ENCODE data around the gene TENM3.
A peak's percentile ranks its signal among the peaks of the same experiment; 100 is the strongest.

TENM3 gene

GRCh38 chr4:182776376-182777105 is 533.3 kb downstream of the TENM3 start:
- no peak for DNase-seq (ENCODE audit: low read depth)

- DNase-seq (ENCODE audit: low read depth), result no peak
Observed at GRCh38 chr4:182778222-182778982, 535.2 kb downstream of the TENM3 start.

GRCh38 chr4:182786991-182787390 is 543.8 kb downstream of the TENM3 start:
- DNase-seq (ENCODE audit: low read depth), result no peak

- no peak for DNase-seq (ENCODE audit: low read depth)
Observed at GRCh38 chr4:182788201-182788600, 545.0 kb downstream of the TENM3 start.

GRCh38 chr4:182789529-182789928 is 546.3 kb downstream of the TENM3 start:
- no peak for DNase-seq (ENCODE audit: low read depth)

GRCh38 chr4:182795446-182796238 is 552.4 kb downstream of the TENM3 start:
- DNase-seq (ENCODE audit: low read depth), result no peak

- DNase-seq (ENCODE audit: low read depth), result no peak
Observed at GRCh38 chr4:182799515-182800215, 556.5 kb downstream of the TENM3 start.

GRCh38 chr4:182800216-182800515 is 557.0 kb downstream of the TENM3 start:
- DNase-seq (ENCODE audit: low read depth), result no peak

- DNase-seq (ENCODE audit: low read depth), result no peak
Observed at GRCh38 chr4:182801636-182802035, 558.4 kb downstream of the TENM3 start.

GRCh38 chr4:182802621-182803020 is 559.4 kb downstream of the TENM3 start:
- no peak for DNase-seq (ENCODE audit: low read depth)

GRCh38 chr4:182803235-182803634 is 560.0 kb downstream of the TENM3 start:
- DNase-seq (ENCODE audit: low read depth), result no peak

GRCh38 chr4:182804131-182804530 is 560.9 kb downstream of the TENM3 start:
- DNase-seq (ENCODE audit: low read depth), result no peak

GRCh38 chr4:182805321-182805720 is 562.1 kb downstream of the TENM3 start:
- no peak for DNase-seq (ENCODE audit: low read depth)

- DNase-seq (ENCODE audit: low read depth), result no peak
Observed at GRCh38 chr4:182805750-182806149, 562.5 kb downstream of the TENM3 start.

GRCh38 chr4:182806259-182807252 is 563.4 kb downstream of the TENM3 start:
- peak; percentile 33 for DNase-seq (ENCODE audit: low read depth)

GRCh38 chr4:182807346-182807745 is 564.1 kb downstream of the TENM3 start:
- no peak for DNase-seq (ENCODE audit: low read depth)

GRCh38 chr4:182807767-182808548 is 564.8 kb downstream of the TENM3 start:
- DNase-seq (ENCODE audit: low read depth), result no peak

GRCh38 chr4:182808673-182809416 is 565.6 kb downstream of the TENM3 start:
- no peak for DNase-seq (ENCODE audit: low read depth)

- no peak for DNase-seq (ENCODE audit: low read depth)
Observed at GRCh38 chr4:182809417-182810102, 566.4 kb downstream of the TENM3 start.
